HG03097 (cell line): ENCODE results near the gene TC2N.
"Not testable (repeated sequence)": the region's sequence is repeated elsewhere in the genome, so short reads cannot be mapped to it uniquely, and the experiment has no call there.

Experiments
- ATAC-seq: cut with Tn5 transposase; IDR thresholded peaks from one replicate; pipeline ENCODE4 v1.9.1; 2021; ENCODE audit not compliant: unreplicated experiment, low FRiP score

TC2N gene

GRCh38 chr14:91889477-91890211 is 22.3 kb upstream of the TC2N start:
- no peak for ATAC-seq

- ATAC-seq: no peak
These were observed 21.5 kb upstream of the TC2N start for GRCh38 chr14:91888641-91889476.

- ATAC-seq: no peak
These were observed 19.6 kb upstream of the TC2N start for GRCh38 chr14:91886961-91887360.

DNA sequence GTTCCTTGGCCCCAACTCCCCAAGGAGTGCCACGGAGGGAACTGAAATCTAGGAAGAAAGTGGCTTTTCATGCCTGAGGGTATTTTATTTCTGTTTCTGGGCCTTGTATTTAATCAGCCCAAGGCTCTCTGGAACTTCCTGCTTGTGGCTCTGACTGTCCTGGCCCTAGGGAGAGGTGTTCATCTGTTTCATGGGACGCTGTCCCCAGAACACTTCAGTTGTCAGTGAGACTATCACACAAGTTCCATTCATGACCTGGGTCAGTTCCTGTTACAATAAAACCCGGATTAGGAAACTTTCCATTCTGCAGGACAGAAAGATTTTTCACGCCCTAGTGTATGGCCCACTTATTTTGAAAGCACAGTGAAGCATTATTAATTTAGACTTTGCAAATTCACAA is 18.5 kb upstream of the TC2N start:
- ATAC-seq: no peak

GRCh38 chr14:91885113-91885712 is 17.9 kb upstream of the TC2N start:
- no peak for ATAC-seq

DNA sequence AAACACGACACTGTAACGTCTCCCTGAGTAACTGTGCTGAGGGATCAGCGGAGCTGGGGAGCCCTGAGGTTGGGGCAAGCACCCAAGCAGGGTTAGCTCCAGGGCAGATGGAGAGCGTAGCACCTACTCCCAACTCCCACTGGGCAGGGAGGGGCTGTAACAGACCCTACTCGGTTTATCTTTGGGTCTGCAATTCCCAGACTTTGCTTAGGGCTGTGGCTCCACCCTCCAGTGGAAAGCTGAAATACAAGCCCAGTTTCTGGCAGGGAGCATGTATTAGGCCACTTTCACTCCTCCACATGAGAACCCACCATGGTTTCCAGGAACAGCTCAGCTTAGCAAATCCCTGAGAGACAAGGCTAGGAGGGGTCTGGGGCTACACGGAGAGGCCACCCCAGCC is 17.3 kb upstream of the TC2N start:
- no peak for ATAC-seq

DNA sequence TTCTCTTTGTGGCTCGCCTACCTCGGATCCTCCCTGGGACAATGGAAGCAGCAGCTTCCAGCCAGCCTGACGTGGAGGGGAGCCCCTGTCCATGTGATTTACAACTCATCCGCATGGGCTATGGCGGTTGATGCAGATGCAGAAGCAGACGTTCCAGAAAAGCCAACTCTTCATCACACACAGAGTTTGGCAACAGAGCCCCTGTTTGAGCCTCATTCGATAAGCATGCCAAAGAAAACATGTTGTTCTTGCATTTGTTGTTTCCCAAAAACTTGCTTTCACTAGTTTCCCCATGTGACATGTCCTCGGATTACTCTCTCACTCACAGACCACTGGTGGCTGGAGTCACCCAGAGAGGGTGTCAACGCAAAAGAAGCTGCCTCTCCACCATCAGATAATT is 16.4 kb upstream of the TC2N start:
- ATAC-seq: no peak

GRCh38 chr14:91882776-91883175 is 15.4 kb upstream of the TC2N start:
- ATAC-seq: no peak

DNA sequence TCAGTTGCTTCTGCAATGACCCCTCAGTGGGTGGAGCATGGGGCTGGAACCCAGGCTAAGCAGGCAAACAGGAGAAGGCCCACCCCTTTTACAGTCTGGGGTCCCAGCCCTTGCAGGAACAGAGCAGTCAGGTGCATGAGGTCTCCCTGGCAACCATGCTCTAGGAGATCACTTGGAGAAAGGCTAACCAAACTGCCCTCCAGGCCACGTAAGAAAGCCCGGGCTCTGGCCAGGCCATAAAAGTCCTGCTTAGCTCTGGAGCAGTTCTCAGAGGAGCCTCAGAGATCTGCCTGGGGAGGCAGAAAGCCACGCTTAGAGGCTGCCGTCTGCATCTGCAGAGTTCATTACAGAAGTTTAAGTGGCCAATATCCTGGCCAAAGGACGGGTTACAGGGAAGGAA is 15.0 kb upstream of the TC2N start:
- no peak for ATAC-seq

GRCh38 chr14:91879196-91879595 is 11.9 kb upstream of the TC2N start:
- ATAC-seq: no peak

- no peak for ATAC-seq
These were observed 10.9 kb upstream of the TC2N start for GRCh38 chr14:91878274-91878673.

DNA sequence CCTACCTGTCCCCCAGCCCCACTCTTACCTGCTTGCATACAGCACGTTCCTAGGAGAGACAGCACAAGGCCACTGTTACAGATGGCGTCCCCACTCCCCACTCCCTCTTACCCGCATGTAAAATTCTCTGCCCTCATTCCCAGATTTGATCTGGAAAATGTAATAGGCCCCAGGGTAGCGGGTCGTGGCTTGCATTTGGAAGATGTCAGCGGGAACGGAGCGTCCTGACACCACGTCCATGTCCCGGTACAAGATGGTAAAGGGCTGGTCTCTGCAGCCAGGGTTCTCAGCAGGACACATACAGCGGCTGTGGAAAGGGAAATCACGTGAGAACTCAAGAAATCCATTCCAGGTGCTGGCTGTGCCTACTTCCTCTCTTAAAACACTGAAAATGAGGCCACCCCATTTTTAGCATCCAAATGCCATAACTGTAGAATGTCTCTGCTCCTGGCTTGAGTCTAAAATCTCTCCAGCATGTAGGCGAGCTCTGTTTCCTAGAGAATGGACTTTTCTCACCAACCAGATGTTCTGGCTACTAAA is 10.1 kb upstream of the TC2N start:
- no peak for ATAC-seq

DNA sequence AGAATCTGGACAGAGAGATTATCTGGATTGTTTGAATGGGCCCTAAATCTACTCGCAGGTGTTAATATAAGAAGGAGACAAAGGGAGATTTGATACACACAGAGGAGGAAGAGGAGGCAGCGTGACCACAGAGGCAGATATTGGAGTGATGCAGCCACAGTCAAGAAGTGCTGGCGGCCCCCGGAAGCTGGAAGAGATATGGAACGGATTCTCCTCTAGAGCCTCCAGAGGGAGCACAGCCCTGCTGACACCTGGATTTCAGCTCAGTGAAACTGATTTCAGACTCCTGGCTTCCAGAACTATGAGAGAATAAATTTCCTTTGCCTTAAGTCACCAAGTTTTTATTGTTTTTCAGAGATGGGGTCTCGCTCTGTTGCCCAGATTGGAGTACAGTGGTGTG is 9.2 kb upstream of the TC2N start:
- no peak for ATAC-seq

GRCh38 chr14:91875525-91876286 is 8.4 kb upstream of the TC2N start:
- ATAC-seq: no peak

DNA sequence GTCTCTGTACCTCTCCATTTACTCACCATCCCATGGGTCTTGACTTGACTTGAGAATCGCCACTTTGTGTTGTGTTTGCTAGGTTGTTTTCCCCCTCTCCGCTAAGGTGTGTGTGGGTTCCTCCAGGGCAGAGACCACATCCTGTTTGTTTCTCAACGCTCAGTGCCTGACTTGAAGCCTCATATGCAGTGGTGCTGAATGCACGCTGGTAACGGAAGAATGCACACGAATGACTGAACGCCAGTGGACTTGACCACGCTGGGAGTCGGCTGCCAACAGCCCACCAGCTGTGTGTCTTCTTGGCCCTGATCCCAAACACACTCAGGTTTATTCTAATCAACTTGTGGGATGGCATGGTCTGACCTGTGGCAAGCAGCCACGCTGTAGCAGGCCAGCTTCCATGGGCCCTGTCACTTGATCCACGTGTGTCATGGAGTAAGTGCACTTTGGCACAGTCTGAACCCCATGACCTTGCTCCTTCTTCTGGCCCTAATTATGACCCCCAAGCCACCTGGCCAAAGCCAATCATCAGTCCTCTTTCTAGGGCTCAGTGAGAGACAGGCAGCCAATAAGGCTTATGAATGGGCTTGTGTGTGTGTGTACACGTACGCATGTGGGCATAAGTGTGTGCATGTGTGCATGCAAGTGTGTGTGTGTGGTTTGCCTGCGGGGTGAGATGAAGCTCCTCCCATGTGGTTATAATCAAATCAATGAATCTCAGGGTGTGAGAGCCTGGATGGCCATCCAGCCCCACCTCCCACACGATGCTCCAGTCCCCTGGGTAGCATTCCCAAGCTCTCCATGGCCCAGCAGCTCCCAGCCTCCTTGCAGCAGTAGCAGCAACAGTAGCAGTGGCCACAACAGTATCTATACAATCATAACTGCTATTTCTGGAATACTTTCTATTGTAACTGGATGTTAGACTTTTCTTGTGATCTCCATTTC is 6.4 kb upstream of the TC2N start:
- ATAC-seq: peak; percentile 67

DNA sequence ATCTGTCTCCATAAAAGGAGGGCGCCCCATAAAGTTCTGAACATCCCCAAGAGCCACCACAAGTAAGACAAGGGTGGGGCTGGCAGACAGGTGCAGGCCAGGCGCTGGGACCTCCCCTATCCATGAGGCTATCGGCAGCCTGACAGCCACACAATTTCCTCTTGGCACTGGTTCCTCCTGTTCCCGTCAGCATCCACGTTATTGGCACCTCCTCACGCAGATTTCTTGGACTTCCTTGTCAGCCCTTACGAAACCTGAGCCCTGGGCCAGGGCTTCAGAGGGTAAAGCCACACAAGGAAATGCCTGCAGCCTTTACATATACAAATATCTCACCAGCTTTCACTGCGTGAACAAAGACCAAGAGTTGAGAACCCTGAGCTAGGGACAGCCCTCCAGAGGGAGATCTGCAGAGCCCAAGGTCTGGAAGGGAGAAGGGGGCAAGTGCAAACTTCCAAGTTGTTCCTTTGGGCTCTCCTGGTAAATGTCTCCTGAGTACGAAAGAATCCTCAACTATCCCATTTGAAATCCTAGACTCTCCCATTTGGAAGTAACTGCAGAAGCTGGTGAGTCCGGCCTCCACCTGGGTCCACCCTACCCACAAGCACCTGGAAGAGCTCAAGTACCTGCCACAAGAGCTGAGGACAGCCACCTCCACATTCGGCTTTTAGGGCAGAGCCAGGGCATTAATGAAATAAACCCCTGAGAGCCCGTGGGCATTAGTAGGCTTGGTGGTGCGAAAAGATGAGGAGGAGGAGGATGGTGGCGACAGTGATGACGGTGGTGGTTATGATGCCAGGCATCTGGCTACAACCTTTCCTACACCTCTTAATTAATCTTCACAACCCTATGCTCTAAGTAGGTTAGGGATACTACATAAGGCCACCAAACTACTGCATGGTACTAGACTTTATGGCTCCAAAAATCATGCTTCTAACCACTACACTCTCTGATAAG is 5.5 kb upstream of the TC2N start:
- ATAC-seq: peak; percentile 10

GRCh38 chr14:91872011-91872501 is 4.7 kb upstream of the TC2N start:
- peak; percentile 37 for ATAC-seq

- ATAC-seq: not testable (repeated sequence)
These were observed 4.1 kb upstream of the TC2N start for GRCh38 chr14:91871401-91871800.
